Myocyte (in vitro differentiated cells): ENCODE data around the gene INSIG1. TPM values are rescaled to one million over a fixed set of nuclear protein-coding genes. Genes with fewer than 3 reads are reported as not detected.
A peak's percentile ranks its signal among the peaks of the same experiment; 100 is the strongest.

ENCODE experiments used
- DNase-seq: peaks from one replicate; pipeline ENCODE4 v3.0.0-alpha.2; 2012; ENCODE audit warnings: low read depth
- total RNA-seq: library from RNA; depleted of rRNA; stranded (reverse); fragments of >200 nt; gene quantifications from 2 replicates; pipeline ENCODE4 v1.2.3, GENCODE V29; 2014

INSIG1 gene
- total RNA-seq, 1 donor from 2014 or later = 655 TPM

- no peak for DNase-seq
Measured at GRCh38 chr7:155324918-155325235, 27.2 kb downstream of the INSIG1 start.

- DNase-seq = no peak
Measured at GRCh38 chr7:155326385-155326784, 28.7 kb downstream of the INSIG1 start.

DNA sequence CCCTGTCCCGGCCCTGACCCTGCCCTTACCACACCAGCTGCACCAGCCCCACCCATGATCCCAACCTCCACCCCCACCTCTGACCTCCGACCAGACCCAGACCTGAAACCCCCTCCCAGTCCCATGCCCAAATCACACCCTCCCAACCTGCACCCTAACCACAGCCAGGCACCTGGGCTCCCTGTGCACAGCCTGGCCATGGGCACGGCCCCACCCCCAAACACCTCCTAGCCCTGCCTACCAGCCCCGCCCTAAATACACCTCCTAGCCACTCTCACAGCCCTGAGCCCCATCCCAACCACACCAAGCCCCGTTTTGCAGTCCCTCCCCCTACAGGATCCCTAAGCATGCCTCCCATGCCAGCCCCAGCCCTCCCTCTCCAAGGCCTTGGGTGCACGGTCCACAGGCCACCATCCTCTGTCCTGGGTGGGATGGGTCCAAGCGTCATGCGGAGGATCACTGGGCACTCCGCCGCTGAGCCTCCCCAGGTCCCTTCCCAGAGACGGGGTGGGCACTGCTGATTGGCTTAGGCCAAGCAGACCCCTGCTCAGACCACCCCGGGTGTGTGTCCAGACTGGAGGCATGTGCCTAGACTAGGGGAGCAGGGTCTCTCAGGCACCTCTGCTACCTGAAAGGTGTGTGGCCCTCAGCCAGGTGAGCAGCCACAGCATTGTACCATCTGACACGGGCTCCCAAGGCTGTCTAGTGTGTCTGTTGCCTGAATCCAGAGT, 30.1 kb downstream of the INSIG1 start:
- no peak for DNase-seq

DNA sequence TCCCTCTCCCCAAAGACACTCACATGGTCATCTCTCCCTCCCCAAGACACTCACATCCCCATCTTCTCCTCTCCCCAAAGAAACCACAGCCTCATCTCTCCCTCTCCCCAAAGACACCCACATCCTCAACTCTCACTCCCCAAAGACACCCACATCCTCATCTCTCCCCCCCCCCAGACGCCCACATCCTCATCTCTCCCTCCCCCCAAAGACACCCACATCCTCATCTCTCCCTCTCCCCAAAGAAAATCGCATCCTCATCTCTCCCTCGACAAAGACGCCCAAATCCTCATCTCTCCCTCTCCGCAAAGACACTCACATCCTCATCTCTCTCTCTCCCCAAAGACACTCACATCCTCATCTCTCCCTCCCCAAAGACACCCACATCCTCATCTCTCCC, 31.5 kb downstream of the INSIG1 start:
- DNase-seq = no peak

DNA sequence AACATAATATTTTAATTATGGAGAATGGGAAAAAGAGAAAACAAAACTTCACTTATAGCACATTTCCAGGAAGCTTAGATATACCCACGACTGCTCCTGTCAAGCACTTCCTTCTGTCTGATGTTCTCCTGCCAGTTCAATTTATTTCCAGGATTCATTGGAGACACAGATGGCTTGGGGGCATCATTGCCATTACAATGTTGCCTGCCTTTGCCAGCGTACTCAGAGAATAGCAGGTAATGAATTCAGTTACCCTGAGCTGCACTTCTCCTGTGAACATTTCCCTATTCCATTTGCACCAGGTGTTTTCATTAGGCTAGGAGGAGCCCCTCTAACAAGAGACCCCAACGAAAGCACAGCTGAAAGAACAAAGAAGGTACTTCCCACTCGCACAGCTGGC, 33.7 kb downstream of the INSIG1 start:
- no peak for DNase-seq

- no peak for DNase-seq
Measured at GRCh38 chr7:155333346-155334234, 35.9 kb downstream of the INSIG1 start.

DNA sequence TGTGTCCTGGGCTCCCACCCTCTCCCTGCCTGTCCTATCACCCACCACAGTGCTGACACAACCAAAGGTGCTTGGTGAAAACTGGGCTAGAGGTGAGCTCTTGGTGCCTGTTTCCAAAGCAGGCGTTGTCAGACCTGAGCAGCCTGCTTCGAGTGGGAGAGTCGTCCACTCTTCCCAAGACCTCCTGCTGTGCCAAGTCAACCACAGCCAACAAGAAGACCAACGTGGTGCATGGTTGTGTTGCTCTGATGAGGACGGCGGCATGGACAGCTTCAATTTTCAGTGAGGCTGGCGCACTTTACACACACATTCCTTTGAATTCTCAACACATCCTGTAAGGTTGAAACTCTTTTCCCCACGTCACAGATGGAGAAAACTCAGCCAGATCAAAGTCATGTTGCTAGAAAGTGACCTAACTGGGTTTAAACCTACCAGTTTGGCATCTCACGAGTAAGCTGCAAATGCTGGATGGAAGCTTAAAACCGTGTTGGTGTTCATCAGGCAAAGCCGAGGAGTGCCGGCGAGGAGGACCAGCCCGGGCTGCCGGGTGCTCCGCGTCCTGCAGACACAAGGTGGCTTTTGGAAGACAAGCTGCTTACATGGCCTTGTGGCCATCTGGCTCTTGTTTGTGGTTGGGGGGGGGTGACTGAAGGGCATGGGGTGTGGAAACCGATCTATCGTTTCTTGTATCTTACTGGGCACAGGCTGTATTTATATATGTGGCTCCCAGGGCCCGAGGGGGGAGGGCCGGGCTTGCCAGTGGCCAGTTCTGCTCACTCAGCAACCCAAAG, 39.3 kb downstream of the INSIG1 start:
- DNase-seq = no peak

DNA sequence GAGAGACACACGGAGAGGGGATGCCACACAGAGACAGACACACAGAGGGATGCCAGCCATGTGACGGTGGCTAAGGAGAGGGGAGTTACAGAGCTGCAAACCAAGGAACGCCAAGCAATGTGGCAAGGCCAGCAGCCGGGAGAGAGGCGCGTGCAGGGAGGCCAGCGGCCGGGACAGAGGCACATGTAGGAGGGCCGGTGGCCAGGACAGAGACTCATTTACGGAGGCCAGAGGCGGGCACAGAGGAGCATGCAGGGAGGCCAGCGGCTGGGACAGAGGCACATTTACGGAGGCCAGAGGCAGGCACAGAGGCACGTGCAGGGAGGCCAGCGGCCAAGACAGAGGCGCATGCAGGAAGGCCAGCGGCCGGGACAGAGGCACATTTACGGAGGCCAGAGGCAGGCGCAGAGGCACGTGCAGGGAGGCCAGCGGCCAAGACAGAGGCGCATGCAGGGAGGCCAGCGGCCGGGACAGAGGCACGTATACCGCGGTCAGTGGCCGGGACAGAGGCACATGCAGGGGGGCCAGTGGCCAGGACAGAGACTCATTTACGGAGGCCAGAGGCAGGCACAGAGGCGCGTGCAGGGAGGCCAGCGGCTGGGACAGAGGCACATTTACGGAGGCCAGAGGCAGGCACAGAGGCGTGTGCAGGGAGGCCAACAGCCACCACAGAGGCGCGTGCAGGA, 40.4 kb downstream of the INSIG1 start:
- no peak for DNase-seq

- DNase-seq = no peak
Measured at GRCh38 chr7:155338632-155339320, 41.1 kb downstream of the INSIG1 start.

- DNase-seq = no peak
Measured at GRCh38 chr7:155339474-155339873, 41.8 kb downstream of the INSIG1 start.

- no peak for DNase-seq
Measured at GRCh38 chr7:155340071-155340531, 42.4 kb downstream of the INSIG1 start.

DNA sequence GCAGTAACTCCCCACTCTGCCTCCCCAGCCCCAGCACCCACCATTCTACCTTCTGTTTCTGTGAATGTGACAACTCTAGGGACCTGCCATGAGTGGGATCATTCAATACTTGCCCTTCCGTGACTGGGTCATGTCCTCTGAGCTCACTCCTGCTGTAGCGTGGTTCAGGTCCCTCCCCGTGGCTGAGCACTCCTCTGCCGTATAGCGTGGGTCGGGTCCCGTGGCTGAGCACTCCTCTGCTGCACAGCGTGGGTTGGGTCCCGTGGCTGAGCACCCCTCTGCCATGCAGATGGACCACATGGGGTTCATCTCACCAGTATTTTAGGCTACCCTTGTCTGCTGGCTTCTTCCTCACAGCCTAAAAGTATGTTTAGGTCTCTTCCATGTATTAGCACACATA, 43.0 kb downstream of the INSIG1 start:
- no peak for DNase-seq

GRCh38 chr7:155341463-155341983, 43.8 kb downstream of the INSIG1 start:
- no peak for DNase-seq

DNA sequence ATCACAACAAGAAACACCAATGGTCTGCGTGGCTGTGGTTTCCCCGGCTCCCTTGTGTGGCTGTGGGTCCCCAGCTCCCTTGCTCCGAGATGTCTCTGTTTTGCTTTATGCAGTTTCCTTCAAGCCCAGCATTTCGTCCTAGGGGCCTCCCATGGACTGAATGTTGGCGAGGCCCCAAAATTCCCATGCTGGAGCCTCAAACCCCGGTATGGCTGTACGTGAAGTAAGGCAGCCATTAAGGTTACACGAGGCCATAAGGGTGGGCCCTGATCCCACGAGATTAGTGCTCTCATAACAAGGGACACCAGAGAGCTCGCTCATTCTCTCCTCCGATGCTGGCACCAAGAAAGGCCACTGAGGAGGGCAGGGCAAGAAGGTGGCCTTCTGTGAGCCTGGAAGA, 44.6 kb downstream of the INSIG1 start:
- no peak for DNase-seq

DNA sequence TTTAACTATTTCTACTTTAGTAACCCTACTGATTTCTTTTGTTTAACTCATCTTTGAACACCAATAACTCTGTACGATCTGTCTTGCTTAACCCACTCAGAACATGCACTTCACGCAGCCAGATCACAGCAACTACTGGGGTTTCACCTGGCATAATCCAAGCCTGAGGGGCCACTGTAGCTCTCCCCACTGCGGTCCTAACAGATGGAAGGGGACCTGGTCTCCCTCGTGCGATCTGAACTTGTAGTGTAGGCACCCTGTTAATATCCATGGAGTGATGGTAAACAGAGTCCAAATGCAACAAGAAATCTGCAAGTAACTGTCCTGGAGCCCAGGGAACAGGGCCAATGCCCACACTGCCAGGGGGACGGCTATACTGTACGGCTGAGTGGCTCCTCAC, 45.5 kb downstream of the INSIG1 start:
- no peak for DNase-seq

DNA sequence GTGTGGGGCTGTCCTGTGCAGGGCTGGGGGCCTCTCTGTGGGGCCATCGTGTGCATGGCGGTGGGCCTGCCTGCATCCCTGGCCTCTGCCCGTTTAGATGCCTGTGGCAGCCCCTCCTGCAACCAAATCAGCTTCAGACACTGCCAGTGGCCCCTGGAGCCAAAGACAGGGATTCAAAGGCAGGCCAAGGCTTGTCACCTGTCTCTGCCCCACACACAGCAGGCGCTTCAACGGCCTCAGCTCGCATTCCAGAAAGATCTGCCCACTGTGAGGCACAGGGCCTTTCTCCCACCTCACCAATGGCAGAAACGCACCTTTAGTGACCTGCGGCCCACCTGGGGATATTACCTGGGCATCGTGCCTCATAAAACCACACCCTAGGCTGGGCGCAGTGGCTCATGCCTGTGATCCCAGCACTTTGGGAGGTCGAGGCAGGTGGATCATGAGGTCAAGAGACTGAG, 46.0 kb downstream of the INSIG1 start:
- DNase-seq = no peak

DNA sequence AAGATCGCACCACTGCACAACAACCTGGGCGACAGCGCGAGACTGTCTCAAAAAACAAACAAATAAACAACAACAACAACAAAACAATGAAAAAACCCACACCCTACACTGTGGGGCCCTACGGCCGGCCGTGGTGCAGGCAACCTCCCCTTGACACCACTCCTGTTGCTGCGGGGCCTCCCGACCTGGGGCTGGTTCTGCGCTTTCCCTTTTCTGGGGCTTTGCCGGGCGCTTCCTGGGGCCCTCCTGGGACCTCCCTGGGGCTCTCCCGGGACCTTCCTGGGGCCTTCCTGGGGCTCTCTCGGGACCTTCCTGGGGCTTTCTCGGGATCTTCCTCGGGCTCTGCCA, 46.6 kb downstream of the INSIG1 start:
- no peak for DNase-seq

GRCh38 chr7:155344618-155345433, 47.1 kb downstream of the INSIG1 start:
- peak; percentile 82 for DNase-seq

DNA sequence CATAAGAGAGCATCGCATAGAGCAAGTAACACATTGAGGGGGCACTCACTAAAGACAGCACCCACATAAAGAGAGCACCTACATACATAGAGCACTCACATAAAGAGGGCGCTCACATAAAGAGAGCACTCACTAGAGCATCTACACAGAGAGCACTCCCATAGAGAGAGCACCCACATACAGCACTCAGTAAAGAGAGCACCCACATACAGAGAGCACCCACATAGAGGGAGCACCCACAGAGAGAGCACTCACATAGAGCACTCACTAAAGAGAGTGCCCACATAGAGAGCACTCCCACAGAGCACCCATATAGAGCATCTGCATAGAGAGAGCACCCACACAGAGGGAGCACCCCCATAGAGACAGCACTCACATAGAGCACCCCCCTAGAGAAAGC, 47.8 kb downstream of the INSIG1 start:
- DNase-seq = no peak

GRCh38 chr7:155346285-155346684, 48.6 kb downstream of the INSIG1 start:
- no peak for DNase-seq
